H1 (cell line): ENCODE measurements around the gene DEFB119. TPM values are rescaled to one million over a fixed set of nuclear protein-coding genes. Genes with fewer than 3 reads are reported as not detected.

ENCODE experiments used
- CTCF ChIA-PET: fragments of 300-600 bp; sonication (Branson Sonifier 250); formaldehyde crosslinking; loops from one replicate; lab custom pipeline; 2021; ENCODE audit not compliant: partially characterized antibody; lab: Charles Lee
- POLR2A ChIA-PET: fragments of 300-600 bp; sonication (Branson Sonifier 250); formaldehyde crosslinking; loops from one replicate; lab custom pipeline; 2021; ENCODE audit warnings: inconsistent platforms; ENCODE audit not compliant: partially characterized antibody; lab: Charles Lee
- DNase-seq, 2 experiments: peaks; one replicate each; pipeline versions ENCODE4 v3.0.0 to v3.0.0-alpha.2; 2010 to 2022; ENCODE audit warnings: low spot score in 2 of 2, low read depth in 1 of 2, mixed read lengths in 1 of 2
- FAIRE-seq: peaks from 2 replicates; lab custom pipeline; 2011; peaks lifted over from hg19 to GRCh38; lab: Jason Lieb, UNC
- H2AFZ ChIP-seq: 2 replicates; pipeline ENCODE4 v1.8.1; 2012; ENCODE audit warnings: low read length, inconsistent platforms
- H2AK5ac ChIP-seq: 2 replicates; pipeline ENCODE4 v1.6.1; 2013; ENCODE audit warnings: low read depth, low read length
- H2BK120ac ChIP-seq: replicated peaks from 2 replicates; pipeline ENCODE3; 2013; ENCODE audit warnings: low read depth, low read length, inconsistent platforms
- H2BK12ac ChIP-seq: 2 replicates; pipeline ENCODE4 v1.6.1; 2013; ENCODE audit warnings: low read depth, low read length
- H2BK15ac ChIP-seq: 2 replicates; pipeline ENCODE4 v1.6.1; 2013; ENCODE audit warnings: low read length
- H2BK20ac ChIP-seq: 2 replicates; pipeline ENCODE4 v1.6.1; 2013; ENCODE audit warnings: low read length
- H2BK5ac ChIP-seq: 2 replicates; pipeline ENCODE4 v1.6.1; 2013; ENCODE audit warnings: low read depth, low read length
- H3K14ac ChIP-seq: 2 replicates; pipeline ENCODE4 v1.6.1; 2013; ENCODE audit warnings: inconsistent platforms; ENCODE audit not compliant: insufficient read length
- H3K18ac ChIP-seq: 2 replicates; pipeline ENCODE4 v1.6.1; 2013; ENCODE audit warnings: low read length; ENCODE audit errors: extremely low read depth
- H3K23ac ChIP-seq: 2 replicates; pipeline ENCODE4 v1.6.1; 2013; ENCODE audit warnings: inconsistent platforms; ENCODE audit not compliant: insufficient read length
- H3K23me2 ChIP-seq: 2 replicates; pipeline ENCODE4 v1.6.1; 2013; ENCODE audit warnings: low read depth, low read length
- H3K27ac ChIP-seq: 2 replicates; pipeline ENCODE4 v1.6.1; 2011; ENCODE audit warnings: low read depth, low read length, inconsistent platforms
- H3K27me3 ChIP-seq, 4 experiments: replicated peaks in 1 of 4; 1 replicate in 1 of 4; 2 replicates in 3 of 4; pipeline versions ENCODE4 v1.6.1 to v1.8.1; 2011 to 2013; ENCODE audit warnings: low read length in 3 of 4, mild to moderate bottlenecking in 3 of 4, inconsistent platforms in 2 of 4, mixed read lengths in 2 of 4, moderate library complexity in 1 of 4; ENCODE audit not compliant: control insufficient read depth in 3 of 4, insufficient read depth in 3 of 4; ENCODE audit errors: extremely low read depth in 1 of 4
- H3K36me3 ChIP-seq, 4 experiments: 2 replicates each; pipeline versions ENCODE4 v1.6.1 to v1.8.1; 2011 to 2013; ENCODE audit warnings: mild to moderate bottlenecking in 4 of 4, low read length in 3 of 4, moderate library complexity in 2 of 4, control low read depth in 1 of 4, inconsistent platforms in 1 of 4; ENCODE audit not compliant: insufficient read depth in 4 of 4, control insufficient read depth in 2 of 4
- H3K4ac ChIP-seq: replicated peaks from 2 replicates; pipeline ENCODE3; 2013; ENCODE audit warnings: low read length, low read depth, mixed read lengths, inconsistent platforms; ENCODE audit not compliant: insufficient read length
- H3K4me1 ChIP-seq, 4 experiments: replicated peaks in 1 of 4; 1 replicate in 1 of 4; 2 replicates in 3 of 4; pipeline versions ENCODE4 v1.6.1 to v1.8.1; 2011 to 2013; ENCODE audit warnings: low read length in 3 of 4, inconsistent platforms in 2 of 4, mixed read lengths in 1 of 4; ENCODE audit not compliant: insufficient read depth in 4 of 4, control insufficient read depth in 3 of 4
- H3K4me2 ChIP-seq, 2 experiments: 2 replicates each; pipeline versions ENCODE4 v1.6.1 to v1.8.1; 2011 to 2013; ENCODE audit warnings: low read depth in 2 of 2, low read length in 2 of 2, control low read depth in 1 of 2, inconsistent platforms in 1 of 2, mild to moderate bottlenecking in 1 of 2; ENCODE audit not compliant: insufficient read depth in 1 of 2
- H3K4me3 ChIP-seq, 4 experiments: fragments of 200-600, 300-600 bp in 1 of 4; sonication (generic), shearing (Covaris generic), sonication (Bioruptor Twin) in 1 of 4; 2 replicates each; pipeline versions ENCODE4 v1.5.1 to v1.8.1; 2011 to 2016; ENCODE audit warnings: low read length in 4 of 4, low read depth in 3 of 4, control low read depth in 2 of 4, inconsistent platforms in 2 of 4, mild to moderate bottlenecking in 2 of 4, mixed read lengths in 1 of 4, moderate library complexity in 1 of 4; ENCODE audit not compliant: insufficient read depth in 2 of 4; ENCODE audit errors: extremely low read depth in 1 of 4
- H3K56ac ChIP-seq: replicated peaks from 2 replicates; pipeline ENCODE3; 2013; ENCODE audit warnings: low read depth, mild to moderate bottlenecking, mixed read lengths, low read length, inconsistent platforms; ENCODE audit not compliant: insufficient read length
- H3K79me1 ChIP-seq: 2 replicates; pipeline ENCODE4 v1.6.1; 2013; ENCODE audit warnings: low read depth, low read length, control low read depth
- H3K79me2 ChIP-seq, 2 experiments: 2 replicates each; pipeline versions ENCODE4 v1.6.1 to v1.8.1; 2012 to 2013; ENCODE audit warnings: low read length in 2 of 2, mild to moderate bottlenecking in 2 of 2, inconsistent platforms in 1 of 2; ENCODE audit not compliant: insufficient read depth in 2 of 2, control insufficient read depth in 1 of 2
- H3K9ac ChIP-seq, 4 experiments: replicated peaks in 1 of 4; 1 replicate in 1 of 4; 2 replicates in 3 of 4; pipeline versions ENCODE4 v1.6.1 to v1.8.1; 2011 to 2013; ENCODE audit warnings: low read depth in 3 of 4, low read length in 3 of 4, control low read depth in 2 of 4, mild to moderate bottlenecking in 2 of 4, moderate library complexity in 2 of 4, inconsistent platforms in 1 of 4; ENCODE audit errors: extremely low read depth in 1 of 4
- H3K9me3 ChIP-seq, 2 experiments: 2 replicates each; pipeline versions ENCODE4 v1.6.1 to v1.8.1; 2012 to 2013; ENCODE audit warnings: mild to moderate bottlenecking in 2 of 2, moderate library complexity in 2 of 2, control low read depth in 1 of 2, inconsistent platforms in 1 of 2, low read depth in 1 of 2, low read length in 1 of 2, mixed read lengths in 1 of 2; ENCODE audit not compliant: insufficient read depth in 2 of 2
- H4K20me1 ChIP-seq, 2 experiments: replicated peaks in 1 of 2; 2 replicates each; pipeline versions ENCODE3 to v1.8.1; 2011 to 2013; ENCODE audit warnings: inconsistent platforms in 2 of 2, low read length in 2 of 2, mild to moderate bottlenecking in 1 of 2; ENCODE audit not compliant: insufficient read depth in 2 of 2, control insufficient read depth in 1 of 2
- H4K5ac ChIP-seq: 2 replicates; pipeline ENCODE4 v1.6.1; 2013; ENCODE audit warnings: low read length, low read depth, mixed read lengths, inconsistent platforms; ENCODE audit not compliant: insufficient read length
- H4K8ac ChIP-seq: 2 replicates; pipeline ENCODE4 v1.8.0; 2013; ENCODE audit warnings: mild to moderate bottlenecking, moderate library complexity, low read length, inconsistent platforms; ENCODE audit not compliant: insufficient read depth; ENCODE audit errors: extremely low read depth
- H4K91ac ChIP-seq: replicated peaks from 2 replicates; pipeline ENCODE3; 2013; ENCODE audit warnings: low read length, mixed read lengths, inconsistent platforms; ENCODE audit not compliant: insufficient read length
- BRCA1 ChIP-seq: IDR thresholded peaks from 2 replicates; pipeline ENCODE4 v1.6.1; 2012; ENCODE audit warnings: low read depth, low read length, improper control_type of control experiment
- HDAC6 ChIP-seq: IDR thresholded peaks from one replicate; pipeline ENCODE4 v1.7.1; 2012; ENCODE audit warnings: low read depth, mild to moderate bottlenecking, inconsistent platforms, low read length, moderate library complexity
- JUND ChIP-seq: IDR thresholded peaks from 2 replicates; pipeline ENCODE4 v1.6.1; 2011; ENCODE audit warnings: mild to moderate bottlenecking, improper control_type of control experiment, low read length
- POLR2A ChIP-seq, 2 experiments: IDR thresholded peaks; 1 replicate in 1 of 2; 2 replicates in 1 of 2; pipeline ENCODE4 v1.6.1; 2011; ENCODE audit warnings: low read depth in 2 of 2, low read length in 2 of 2, mild to moderate bottlenecking in 2 of 2; ENCODE audit errors: control extremely low read depth in 1 of 2
- SIRT6 ChIP-seq: IDR thresholded peaks from one replicate; pipeline ENCODE4 v1.7.1; 2012; ENCODE audit warnings: low read length, inconsistent platforms
- WGBS, 2 experiments: shearing (Covaris generic) in 1 of 2; methylation state at CpG; one replicate each; pipeline versions ENCODE4 v1.1.6 to v1.1.7; 2013 to 2015; ENCODE audit warnings: low lambda C conversion rate in 2 of 2, mixed read lengths in 2 of 2, inconsistent platforms in 1 of 2, low coverage in 1 of 2, missing lambda C conversion rate in 1 of 2; ENCODE audit not compliant: insufficient replicate concordance in 2 of 2, insufficient coverage in 1 of 2, insufficient read length in 1 of 2; ENCODE audit errors: extremely low coverage in 1 of 2, missing lambda C conversion rate in 1 of 2; 5-methylcytosine and 5-hydroxymethylcytosine counted together
- polyA plus RNA-seq, 7 experiments: library from polyadenylated mRNA; depleted of rRNA in 3 of 7; stranded (reverse) in 5 of 7; unstranded in 2 of 7; fragments of >200 nt in 5 of 7; fragments of 200-250 nt in 2 of 7; gene quantifications; 1 replicate in 5 of 7; 2 replicates in 1 of 7; 4 replicates in 1 of 7; pipeline versions ENCODE4 v1.2.1 to v1.2.3, GENCODE V29; 2011 to 2013; ENCODE audit warnings: missing spikeins in 2 of 7, mixed read lengths in 2 of 7
- total RNA-seq: library from RNA; stranded (reverse); fragmentation: NEBNext Ultra II Directional; extraction: Animal tissue kit (Norgen Biotek cat#: 25700); gene quantifications from 2 replicates; pipeline ENCODE4 v1.2.1, GENCODE V29; 2021

The DEFB119 gene
- total and polyA plus RNA-seq, 2 of the 8 experiments (the other 6 are each of a cell fraction or from before 2014, with no cell fraction given), result not detected

DNA sequence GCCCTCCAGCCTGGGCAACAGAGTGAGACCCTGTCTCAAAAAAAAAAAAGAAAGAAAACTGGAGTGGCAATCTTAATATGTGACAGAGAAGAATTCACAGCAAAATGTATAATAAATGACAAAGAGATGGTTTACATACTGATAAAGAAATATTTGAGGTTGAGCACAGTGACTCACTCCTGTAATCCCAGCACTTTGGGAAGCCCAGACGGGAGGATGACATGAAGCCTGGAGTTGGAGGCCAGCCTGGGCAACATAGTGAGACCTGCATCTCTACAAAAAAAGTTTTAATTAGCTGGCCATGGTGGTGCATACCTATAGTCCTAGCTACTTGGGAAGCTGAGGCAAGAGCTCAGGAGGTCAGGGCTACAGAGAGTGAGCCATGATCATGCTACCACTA, 34.4 kb downstream of the DEFB119 start:
- H4K8ac ChIP-seq, result no peak overlapping the region
- H4K20me1 ChIP-seq, result no peaks in the 10 kb centered on the region
- FAIRE-seq, result no peak
- no peak overlapping the region for H4K5ac ChIP-seq
- no peak overlapping the region for H2BK20ac ChIP-seq
- no peak overlapping the region for H3K4ac ChIP-seq
- H3K9ac ChIP-seq, result no peak overlapping the region
- no peak for TF ChIP-seq HDAC6
- no peak for TF ChIP-seq BRCA1
- no peak for TF ChIP-seq SIRT6
- TF ChIP-seq POLR2A (IDR thresholded peaks at IDR 0.05; ENCODE audit: control extremely low read depth in 1 of 2, low read depth in 2 of 2, low read length in 2 of 2), result no peak
- TF ChIP-seq JUND, result no peak
- TF ChIP-seq, all 59 proteins: peak for 0
- no peak overlapping the region for H3K23ac ChIP-seq
- no peak overlapping the region for H2BK15ac ChIP-seq
- POLR2A ChIA-PET, result no interaction called here
- no peak overlapping the region for H3K14ac ChIP-seq
- H3K9me3 ChIP-seq, result peaks cover 63 to 71% of the 10 kb centered on the region in 2 experiments
- no peak overlapping the region for H3K27ac ChIP-seq
- H3K79me1 ChIP-seq, result no peaks in the 10 kb centered on the region
- H2BK120ac ChIP-seq, result no peak overlapping the region
- no peak overlapping the region for H3K4me3 ChIP-seq
- H4K91ac ChIP-seq, result no peak overlapping the region
- no peaks in the 10 kb centered on the region; a peak in 1 of 8 replicates for H3K36me3 ChIP-seq
- no peak overlapping the region for H2BK12ac ChIP-seq
- H3K79me2 ChIP-seq, result no peaks in the 10 kb centered on the region
- H2AFZ ChIP-seq, result no peak overlapping the region
- no peak overlapping the region for H3K56ac ChIP-seq
- H3K4me1 ChIP-seq, result no peaks in the 10 kb centered on the region
- no peaks in the 10 kb centered on the region for H3K23me2 ChIP-seq
- DNase-seq, result no peak
- H2AK5ac ChIP-seq, result no peak overlapping the region
- H3K18ac ChIP-seq, result no peak overlapping the region
- H2BK5ac ChIP-seq, result no peak overlapping the region
- H3K4me2 ChIP-seq, result no peak overlapping the region
- H3K27me3 ChIP-seq, result no peaks in the 10 kb centered on the region
- 67% methylated on average over 1 of the region's 1 CpG; no CpG with 5 or more reads in 1 of the 2 experiments for WGBS, 2 experiments
- CTCF ChIA-PET, result no interaction called here
